ENCODE data around the gene NBEA. TPM values are rescaled to one million over a fixed set of nuclear protein-coding genes. Genes with fewer than 3 reads are reported as not detected.
"Not testable (repeated sequence)": the region's sequence is repeated elsewhere in the genome, so short reads cannot be mapped to it uniquely, and the experiment has no call there.

Gene NBEA
- total RNA-seq, 2 donors from 2014 or later = 2.1 to 4.3 TPM

DNA sequence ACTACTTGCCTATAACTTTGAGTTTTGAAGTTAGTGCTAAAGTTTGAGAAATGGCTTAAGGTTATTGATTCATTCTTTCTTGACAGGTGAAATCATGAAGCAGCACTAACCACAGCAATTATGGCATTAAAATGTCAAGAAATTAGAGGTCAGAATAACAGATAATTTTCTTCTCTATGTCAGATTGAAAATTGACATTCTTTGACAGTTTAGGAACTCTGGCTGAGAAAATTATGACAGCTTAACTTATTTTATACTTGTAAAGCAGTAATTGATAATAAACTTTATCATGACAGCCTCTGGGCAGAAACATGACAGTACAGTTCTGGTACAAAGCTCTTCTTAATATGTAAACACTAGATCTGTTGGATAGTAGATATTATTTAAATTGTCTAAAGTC, 689.6 kb downstream of the NBEA start:
- no peak for DNase-seq
- ATAC-seq = no peak
- intact Hi-C loops (cut with DNase I, micrococcal nuclease) = loop anchor here in 1 of 2 donors (10.0 kb wide), 1 partner anchor 153 kb away; no protein-coding TSS in a partner anchor

DNA sequence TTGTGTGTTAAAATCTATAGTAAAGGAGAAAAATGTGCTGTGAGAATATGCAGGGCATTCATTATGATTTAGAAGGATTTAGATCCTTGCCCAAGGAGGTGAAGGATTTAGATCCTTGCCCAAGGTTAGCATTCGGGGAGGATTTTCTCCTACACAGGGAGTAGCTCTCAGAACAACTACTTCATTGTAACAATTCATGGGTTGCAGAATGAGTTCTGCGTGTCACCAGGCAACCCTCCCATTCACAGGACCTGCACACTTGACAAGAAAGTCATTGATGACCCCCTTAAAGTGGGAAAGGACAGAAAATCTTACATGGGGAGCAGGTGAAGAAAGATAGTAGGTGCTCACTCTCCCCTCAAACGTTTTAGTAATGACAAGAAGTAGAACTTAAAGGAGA, 701.6 kb downstream of the NBEA start:
- DNase-seq (no peak), ATAC-seq (no peak)
- intact Hi-C loops (cut with DNase I, micrococcal nuclease) = no loop called here

DNA sequence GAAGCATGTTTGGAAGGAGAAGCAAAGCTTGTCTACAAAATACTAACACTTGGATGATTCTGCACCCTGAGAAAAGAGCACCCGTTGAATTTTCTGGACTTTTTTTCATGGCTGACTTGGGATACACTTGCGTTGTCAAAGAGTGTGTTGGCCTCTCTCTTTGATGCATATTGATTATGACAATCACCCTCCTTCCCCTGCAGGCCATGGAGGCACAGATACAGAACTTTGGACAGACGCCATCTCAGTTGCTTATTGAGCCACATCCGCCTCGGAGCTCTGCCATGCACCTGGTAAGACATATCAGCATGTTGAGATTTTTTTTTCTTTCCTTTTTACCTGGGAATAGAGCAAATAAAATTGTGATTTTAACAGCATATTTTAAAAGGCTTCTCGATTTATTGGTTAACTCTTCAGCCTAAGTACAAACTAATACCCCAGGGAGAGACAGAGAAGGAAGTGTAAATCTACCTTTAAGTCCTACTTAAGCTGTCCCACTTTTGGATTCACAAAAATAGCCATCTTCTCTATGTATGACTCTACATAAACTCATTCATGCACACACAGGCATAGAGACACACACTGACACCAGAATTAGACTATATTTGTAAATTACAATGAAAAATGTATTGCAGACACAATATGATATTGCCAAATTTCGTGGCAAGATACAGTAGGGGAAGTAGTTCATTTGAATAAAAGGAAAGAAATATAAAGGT, 704.1 kb downstream of the NBEA start:
- intact Hi-C loops (cut with DNase I, micrococcal nuclease) = no loop called here
- DNase-seq (no peak), ATAC-seq (no peak)

GRCh38 chr13:35648201-35648600, 706.1 kb downstream of the NBEA start:
- intact Hi-C loops (cut with DNase I, micrococcal nuclease) = no loop called here
- ATAC-seq (no peak), DNase-seq (no peak)

- intact Hi-C loops (cut with DNase I, micrococcal nuclease) = no loop called here
- ATAC-seq (no peak), DNase-seq (no peak)
Observed at GRCh38 chr13:35649162-35649561, 707.1 kb downstream of the NBEA start.

GRCh38 chr13:35659796-35660195, 717.7 kb downstream of the NBEA start:
- ATAC-seq (no peak), DNase-seq (no peak)
- intact Hi-C loops (cut with DNase I, micrococcal nuclease) = no loop called here

GRCh38 chr13:35664747-35665146, 722.7 kb downstream of the NBEA start:
- DNase-seq (no peak), ATAC-seq (no peak)

DNA sequence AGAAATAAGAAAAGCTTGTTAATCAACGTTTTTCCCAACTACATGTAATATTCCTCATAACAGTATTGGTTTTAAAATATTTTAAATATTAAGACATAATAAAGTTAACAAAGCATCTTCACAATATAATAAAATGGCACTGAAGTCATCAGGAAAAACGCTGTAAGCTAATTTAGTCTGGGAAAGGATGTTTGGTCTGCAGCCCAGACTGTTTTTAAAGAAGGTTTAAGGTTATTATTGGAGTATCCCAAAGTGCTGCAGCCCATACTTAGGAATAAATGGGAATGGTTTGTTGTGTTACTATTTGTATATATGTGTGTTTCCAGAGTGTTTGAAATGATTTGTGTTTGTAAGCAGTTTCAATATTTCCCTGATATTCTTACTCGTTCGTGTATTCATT, 727.3 kb downstream of the NBEA start:
- ATAC-seq (no peak), DNase-seq (no peak)
- intact Hi-C loops (cut with DNase I, micrococcal nuclease) = no loop called here

More at GRCh38 chr13:35664747-35665146, 722.7 kb downstream of the NBEA start:
- intact Hi-C loops (cut with DNase I, micrococcal nuclease) = no loop called here

DNA sequence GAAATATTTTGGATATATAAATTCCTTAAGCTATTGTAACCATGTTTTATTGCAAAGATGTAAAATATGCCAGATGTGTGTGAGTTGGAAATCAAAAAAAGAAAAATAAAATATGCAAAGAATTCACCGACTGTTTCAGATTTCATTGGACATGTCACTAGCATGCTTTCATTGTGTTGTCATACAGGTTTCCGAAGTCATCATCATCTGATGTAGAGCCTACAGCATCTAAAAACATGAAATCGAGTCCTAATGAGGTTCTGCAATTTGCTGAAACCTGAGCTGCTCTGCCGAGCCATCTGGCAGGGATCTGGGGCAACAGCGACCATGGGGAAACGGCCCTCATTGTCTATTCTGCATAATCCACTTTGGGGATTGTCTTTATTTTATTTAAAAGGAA, 730.5 kb downstream of the NBEA start:
- intact Hi-C loops (cut with DNase I, micrococcal nuclease) = no loop called here
- ATAC-seq = no peak
- no peak for DNase-seq

- ATAC-seq = no peak
- intact Hi-C loops (cut with DNase I, micrococcal nuclease) = no loop called here
- DNase-seq = no peak
Observed at GRCh38 chr13:35675651-35676050, 733.6 kb downstream of the NBEA start.

GRCh38 chr13:35677863-35678262, 735.8 kb downstream of the NBEA start:
- ATAC-seq; DNase-seq; intact Hi-C loops (cut with DNase I, micrococcal nuclease): not testable (repeated sequence)

- ATAC-seq (no peak), DNase-seq (no peak)
- intact Hi-C loops (cut with DNase I, micrococcal nuclease) = no loop called here
Observed at GRCh38 chr13:35681685-35682084, 739.6 kb downstream of the NBEA start.

DNA sequence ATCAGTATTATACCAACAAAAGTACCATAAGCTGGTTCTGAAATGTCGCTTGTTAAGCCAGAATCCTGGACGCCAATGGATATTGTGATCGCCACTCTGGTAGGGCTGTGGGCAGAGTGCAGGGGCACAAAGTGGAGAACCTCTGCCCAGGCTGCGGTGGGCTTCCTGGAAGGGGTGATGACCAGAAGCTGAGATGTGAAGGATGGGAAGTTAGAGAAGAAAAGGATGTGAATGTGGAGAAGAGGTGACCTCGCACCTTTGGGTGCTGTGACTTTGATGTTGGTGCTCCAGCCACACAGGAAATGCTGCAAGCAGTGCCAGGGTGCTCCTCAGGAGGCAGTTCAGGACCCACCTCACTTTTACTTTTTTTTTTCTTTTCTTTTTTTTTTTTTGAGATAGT, 742.4 kb downstream of the NBEA start:
- DNase-seq (no peak), ATAC-seq (no peak)
- intact Hi-C loops (cut with DNase I, micrococcal nuclease) = no loop called here

DNA sequence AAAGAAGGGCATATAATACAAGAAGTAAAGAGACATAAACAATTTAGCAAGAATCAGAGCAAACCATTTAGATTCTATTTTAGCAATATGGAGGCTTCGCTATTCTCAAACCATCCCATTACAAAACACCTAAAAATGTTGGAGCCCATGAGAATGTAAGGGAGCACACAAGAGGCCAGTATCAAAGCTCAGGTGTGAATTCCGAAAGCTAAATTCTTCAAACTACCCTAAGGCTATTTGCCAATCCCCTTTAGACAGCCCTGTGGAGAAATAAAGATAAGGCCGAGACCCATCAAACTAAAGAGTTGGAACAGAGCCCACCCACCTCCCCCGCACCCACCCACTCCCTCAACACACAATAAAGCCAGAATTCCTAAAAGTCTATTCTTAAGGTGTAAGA, 745.3 kb downstream of the NBEA start:
- intact Hi-C loops (cut with DNase I, micrococcal nuclease) = no loop called here
- no peak for ATAC-seq

DNA sequence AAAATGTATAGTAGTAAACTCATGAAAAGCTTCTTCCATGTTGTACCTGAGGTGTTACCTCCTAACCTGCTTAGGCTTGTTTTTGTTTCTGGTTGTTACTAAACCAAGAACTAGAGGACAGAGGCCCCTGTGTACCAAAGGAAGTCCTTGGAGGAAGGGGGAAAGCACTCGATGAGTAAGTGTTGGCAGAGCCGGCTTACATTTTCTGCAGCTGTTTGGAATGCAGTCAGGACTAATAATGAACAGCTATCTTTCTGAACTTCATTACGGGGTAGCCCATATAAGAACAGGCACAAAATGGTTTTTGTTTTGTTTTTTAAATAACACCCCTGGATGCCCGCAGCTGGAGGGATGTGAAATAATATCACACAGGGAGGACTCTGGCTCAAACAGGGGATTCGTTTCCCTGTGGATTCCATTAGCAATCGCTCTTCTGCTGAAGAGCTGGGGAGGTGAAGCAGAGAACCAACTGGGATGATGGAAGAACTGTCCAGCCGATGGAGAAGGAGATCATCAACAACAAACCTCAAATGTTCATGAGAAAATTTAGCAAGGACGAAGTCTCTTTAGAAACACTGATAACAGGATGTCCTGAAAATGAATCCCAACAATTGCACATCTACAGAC, 748.6 kb downstream of the NBEA start:
- no peak for DNase-seq
- intact Hi-C loops (cut with DNase I, micrococcal nuclease) = no loop called here
- no peak for ATAC-seq

More for the DNA sequence above, 745.3 kb downstream of the NBEA start:
- no peak for DNase-seq

GRCh38 chr13:35693134-35693784, 751.2 kb downstream of the NBEA start:
- DNase-seq = no peak
- intact Hi-C loops (cut with DNase I, micrococcal nuclease) = no loop called here
- no peak for ATAC-seq

DNA sequence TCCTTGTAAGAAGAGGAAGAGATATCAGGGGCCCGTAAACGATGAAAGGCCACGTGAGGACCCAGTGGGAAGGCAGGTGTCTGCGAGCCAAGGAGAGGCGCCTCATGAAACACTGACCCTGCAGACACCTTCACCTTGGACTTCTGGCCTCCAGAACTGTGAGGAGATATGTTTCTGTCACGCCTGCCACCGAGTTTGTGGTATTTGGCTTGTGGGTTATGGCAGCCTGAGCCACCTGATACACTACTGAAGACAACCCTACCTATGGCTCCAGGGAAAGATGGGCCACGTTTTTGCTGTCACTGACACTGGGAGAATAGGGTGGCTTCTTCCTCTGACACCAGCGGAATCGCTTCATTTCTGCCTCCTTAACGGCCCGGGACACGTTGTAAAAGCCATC, 752.0 kb downstream of the NBEA start:
- no peak for DNase-seq
- intact Hi-C loops (cut with DNase I, micrococcal nuclease) = no loop called here
- no peak for ATAC-seq

DNA sequence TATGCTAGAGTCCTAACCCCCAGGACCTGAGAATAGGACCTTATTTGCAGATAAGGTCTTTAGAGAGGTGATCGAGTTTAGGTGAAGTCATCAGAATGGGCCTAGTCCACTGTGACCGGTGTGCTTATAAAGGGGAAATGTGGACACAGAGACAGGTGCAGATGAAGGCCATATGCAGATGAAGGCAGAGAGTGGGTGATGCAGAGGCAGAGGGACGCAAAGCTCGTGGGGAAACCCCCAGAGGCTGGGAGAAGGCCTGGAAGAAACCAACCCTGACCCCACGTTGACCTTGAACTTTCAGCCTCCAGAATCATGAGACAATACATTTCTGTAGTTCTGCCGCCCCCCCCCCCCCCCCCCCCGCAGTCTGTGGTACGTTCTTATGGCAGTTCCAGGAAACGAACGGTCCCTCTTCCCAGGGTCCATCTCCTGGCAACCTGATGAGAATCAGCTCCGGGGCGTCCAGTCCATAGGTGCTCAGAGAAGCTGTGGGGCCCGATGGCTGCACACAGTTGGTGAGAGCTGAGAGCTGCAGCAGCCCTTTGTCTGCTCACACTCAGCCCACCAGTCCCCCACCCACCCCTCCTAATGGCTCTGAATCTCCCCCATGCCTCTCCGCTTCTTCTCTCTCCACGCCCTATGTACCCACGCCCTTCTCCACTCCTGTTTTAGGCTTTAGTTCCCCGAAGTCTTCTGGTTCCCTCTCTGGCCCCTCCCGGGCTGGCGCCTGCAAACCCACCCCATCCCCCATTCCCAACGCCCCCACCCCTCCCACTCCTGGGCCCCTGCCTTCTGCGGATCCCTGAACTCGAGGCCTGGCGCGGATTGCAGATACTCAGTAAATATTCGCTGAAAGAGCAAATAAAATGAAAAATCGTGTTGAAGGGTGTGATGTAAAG, 752.7 kb downstream of the NBEA start:
- ATAC-seq (no peak), DNase-seq (no peak)
- intact Hi-C loops (cut with DNase I, micrococcal nuclease) = no loop called here

DNA sequence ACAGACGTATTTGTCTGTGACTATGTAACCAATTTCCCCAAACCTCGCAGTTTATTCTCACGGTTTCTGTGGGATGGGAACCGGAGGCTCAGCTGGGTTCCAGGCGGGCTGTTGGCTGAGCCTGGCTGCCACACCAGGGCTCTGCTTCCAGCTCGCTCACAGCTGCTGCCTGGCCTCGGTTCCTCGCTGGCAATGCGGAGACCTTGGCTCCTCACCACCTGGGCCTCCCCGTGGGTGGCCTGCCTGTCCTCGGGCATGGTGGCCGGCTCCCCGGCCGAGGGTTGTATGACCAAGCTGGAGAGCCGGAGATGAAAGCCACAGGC, 753.3 kb downstream of the NBEA start:
- ATAC-seq (no peak), DNase-seq (no peak)
- intact Hi-C loops (cut with DNase I, micrococcal nuclease) = no loop called here

All from left colon (tissue), 2 donors.